HCEC 1CT (cell line): Measurements from ENCODE around the gene ALDH1A2.
A peak's percentile ranks its signal among the peaks of the same experiment; 100 is the strongest.
"Not testable (repeated sequence)": the region's sequence is repeated elsewhere in the genome, so short reads cannot be mapped to it uniquely, and the experiment has no call there.

ENCODE experiments used
- DNase-seq: peaks from one replicate; pipeline ENCODE4 v3.0.0-alpha.2; 2017

The ALDH1A2 gene

GRCh38 chr15:58066042-58066867 lies 744 bp upstream of the ALDH1A2 start:
- DNase-seq, result no peak

GRCh38 chr15:58064980-58065444 lies 499 bp downstream of the ALDH1A2 start:
- no peak for DNase-seq

GRCh38 chr15:58064082-58064979 lies 1.2 kb downstream of the ALDH1A2 start:
- no peak for DNase-seq

- DNase-seq, result no peak
Measured at GRCh38 chr15:58063614-58064013, 1.9 kb downstream of the ALDH1A2 start.

GRCh38 chr15:58062983-58063382 lies 2.5 kb downstream of the ALDH1A2 start:
- DNase-seq, result no peak

- no peak for DNase-seq
Measured at GRCh38 chr15:58062175-58062574, 3.3 kb downstream of the ALDH1A2 start.

- no peak for DNase-seq
Measured at GRCh38 chr15:58060575-58060974, 4.9 kb downstream of the ALDH1A2 start.

GRCh38 chr15:58058729-58059128 lies 6.8 kb downstream of the ALDH1A2 start:
- DNase-seq, result no peak

- DNase-seq, result no peak
Measured at GRCh38 chr15:58058073-58058472, 7.4 kb downstream of the ALDH1A2 start.

- DNase-seq, result no peak
Measured at GRCh38 chr15:58057559-58057958, 8.0 kb downstream of the ALDH1A2 start.

GRCh38 chr15:58056015-58056414 lies 9.5 kb downstream of the ALDH1A2 start:
- DNase-seq, result no peak

GRCh38 chr15:58053315-58054153 lies 12.0 kb downstream of the ALDH1A2 start:
- DNase-seq, result no peak

GRCh38 chr15:58052334-58052733 lies 13.2 kb downstream of the ALDH1A2 start:
- no peak for DNase-seq

- no peak for DNase-seq
Measured at GRCh38 chr15:58049520-58050227, 15.8 kb downstream of the ALDH1A2 start.

- DNase-seq, result no peak
Measured at GRCh38 chr15:58048261-58048660, 17.2 kb downstream of the ALDH1A2 start.

- DNase-seq, result no peak
Measured at GRCh38 chr15:58047149-58047548, 18.4 kb downstream of the ALDH1A2 start.

GRCh38 chr15:58046467-58046866 lies 19.0 kb downstream of the ALDH1A2 start:
- no peak for DNase-seq

GRCh38 chr15:58045376-58045775 lies 20.1 kb downstream of the ALDH1A2 start:
- not testable (repeated sequence) for DNase-seq

GRCh38 chr15:58044551-58044950 lies 21.0 kb downstream of the ALDH1A2 start:
- DNase-seq, result no peak

GRCh38 chr15:58043192-58043903 lies 22.2 kb downstream of the ALDH1A2 start:
- peak; percentile 34 for DNase-seq

- no peak for DNase-seq
Measured at GRCh38 chr15:58042006-58042405, 23.5 kb downstream of the ALDH1A2 start.
